ENCODE data around the gene SP5.
A peak's percentile ranks its signal among the peaks of the same experiment; 100 is the strongest.
"Not testable (repeated sequence)": the region's sequence is repeated elsewhere in the genome, so short reads cannot be mapped to it uniquely, and the experiment has no call there.

The SP5 gene

DNA sequence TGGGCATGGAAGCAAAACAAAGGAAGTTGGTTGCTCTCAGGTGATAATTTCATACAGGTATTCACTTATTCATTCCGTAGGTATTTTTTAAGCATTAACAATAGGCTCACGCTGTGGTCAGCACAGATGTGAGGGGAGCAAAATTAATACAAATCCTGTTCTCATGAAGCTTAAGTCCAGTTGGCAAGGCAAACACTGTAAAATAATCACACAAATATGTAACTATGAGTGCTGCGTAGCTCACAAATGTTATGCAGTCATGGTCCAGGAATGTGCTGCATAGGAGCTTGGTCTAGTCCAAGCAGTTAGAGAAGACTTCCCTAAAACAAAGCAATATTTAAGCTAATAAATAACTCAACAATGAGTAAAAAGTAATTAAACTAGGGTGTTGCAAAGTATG, 23.9 kb downstream of the SP5 start:
- DNase-seq (ENCODE audit: low spot score): peak; percentile 21

DNA sequence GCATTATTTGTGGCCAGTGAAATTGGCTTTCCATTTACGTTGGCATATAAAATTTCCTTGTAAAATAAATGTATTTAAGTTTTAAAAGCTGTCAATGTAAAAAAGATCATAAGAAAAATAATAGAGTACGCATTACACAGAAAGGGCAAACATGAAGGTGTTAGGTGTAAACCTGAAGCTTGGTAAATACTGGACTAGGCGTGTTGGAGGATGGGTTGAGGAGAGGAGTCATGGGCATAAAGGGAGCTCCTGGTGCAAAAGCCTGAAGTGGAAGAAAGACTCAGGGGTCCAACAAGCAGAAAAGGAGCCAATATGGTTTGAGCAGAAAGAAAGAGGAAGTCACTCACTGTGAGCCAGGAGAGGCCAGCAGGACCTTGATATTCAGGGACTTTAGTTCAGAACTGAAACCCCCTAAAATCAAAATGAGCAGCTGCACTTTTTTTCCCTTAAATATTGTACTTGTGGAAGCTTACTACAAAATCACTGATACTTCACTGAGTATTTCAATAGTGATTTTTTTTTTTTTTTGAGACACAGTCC, 24.4 kb downstream of the SP5 start:
- DNase-seq (ENCODE audit: low spot score): no peak

GRCh38 chr2:170740660-170741059, 25.5 kb downstream of the SP5 start:
- DNase-seq (ENCODE audit: low spot score): peak; percentile 22

DNA sequence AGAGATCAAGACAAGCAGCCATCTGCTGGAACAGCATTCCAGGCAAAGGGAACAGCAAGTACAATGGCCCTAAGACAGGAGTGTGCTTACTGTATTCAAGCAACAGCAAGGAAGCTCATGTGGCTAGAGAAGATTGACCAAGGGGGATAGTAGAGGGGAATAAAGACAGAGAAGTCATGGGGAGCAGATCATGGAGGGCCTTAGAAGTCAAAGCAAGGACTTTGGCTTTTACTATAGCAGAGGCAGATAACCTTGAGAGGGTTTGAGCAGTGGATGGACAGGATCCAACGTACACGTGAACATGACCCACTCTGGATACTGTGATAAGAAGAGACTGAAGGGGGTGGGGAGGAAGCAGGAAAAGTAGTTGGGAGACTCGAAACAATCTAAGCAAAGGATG, 26.9 kb downstream of the SP5 start:
- DNase-seq (ENCODE audit: low spot score): no peak

DNA sequence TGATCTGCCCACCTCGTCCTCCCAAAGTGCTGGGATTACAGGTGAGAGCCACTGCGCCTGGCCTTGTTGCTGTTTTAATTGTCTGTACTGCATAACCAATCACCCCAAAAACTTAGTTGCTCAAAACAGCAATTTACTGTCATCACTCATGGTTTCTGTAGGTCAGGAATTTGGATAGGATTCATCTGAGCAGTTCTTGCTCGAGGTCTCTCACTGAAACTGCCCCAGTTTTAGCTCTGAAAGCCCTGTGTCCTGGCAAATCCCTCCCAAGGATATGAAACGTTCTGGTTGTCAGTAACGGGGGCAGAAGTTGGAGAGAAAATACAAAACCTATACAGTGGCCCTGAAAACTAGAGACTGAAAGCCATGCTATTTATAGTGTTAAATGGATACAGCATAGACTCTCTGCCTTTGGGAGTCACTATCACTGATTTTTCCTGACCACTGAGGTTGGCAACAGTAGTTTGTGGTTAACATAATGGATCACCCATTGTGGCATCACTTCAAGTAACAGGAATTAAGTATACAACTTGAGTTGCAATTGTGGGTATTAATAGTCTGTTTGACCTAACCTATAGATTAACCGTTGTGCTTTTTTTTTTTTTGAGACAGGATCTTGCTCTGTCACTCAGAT, 27.9 kb downstream of the SP5 start:
- DNase-seq (ENCODE audit: low spot score): no peak

DNA sequence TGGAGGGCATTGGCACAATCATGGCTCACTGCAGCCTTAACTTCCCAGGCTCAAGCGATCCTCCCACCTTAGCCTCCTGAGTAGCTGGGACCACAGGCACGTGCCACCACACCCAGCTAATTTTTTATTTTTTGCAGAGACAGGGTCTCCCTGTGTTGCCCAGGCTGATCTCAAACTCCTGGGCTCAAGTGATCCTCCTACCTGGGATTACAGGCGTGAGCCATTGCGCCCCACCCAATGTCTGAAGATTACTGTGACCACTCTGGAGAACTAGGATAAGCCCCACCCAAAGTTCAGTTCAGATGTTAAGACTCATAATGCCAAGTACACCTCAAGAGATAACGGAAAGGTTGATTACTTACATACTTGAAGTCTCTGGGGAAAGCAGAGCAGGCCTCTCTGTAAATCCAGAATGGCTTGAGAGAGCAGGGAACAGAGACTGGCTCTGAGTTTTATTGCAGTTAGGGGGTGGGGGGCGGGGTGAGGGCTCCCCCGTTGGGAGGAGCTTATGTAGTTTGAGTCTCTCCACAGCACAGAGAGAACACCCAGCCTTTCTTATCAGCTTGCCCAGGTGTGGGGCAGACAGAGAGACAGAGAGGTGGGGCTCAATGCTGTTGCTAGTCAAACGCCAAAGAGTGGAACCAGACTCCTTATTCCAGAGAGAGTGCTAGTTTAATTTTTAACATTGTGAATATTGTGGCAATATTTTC, 28.5 kb downstream of the SP5 start:
- DNase-seq (ENCODE audit: low spot score): no peak

DNA sequence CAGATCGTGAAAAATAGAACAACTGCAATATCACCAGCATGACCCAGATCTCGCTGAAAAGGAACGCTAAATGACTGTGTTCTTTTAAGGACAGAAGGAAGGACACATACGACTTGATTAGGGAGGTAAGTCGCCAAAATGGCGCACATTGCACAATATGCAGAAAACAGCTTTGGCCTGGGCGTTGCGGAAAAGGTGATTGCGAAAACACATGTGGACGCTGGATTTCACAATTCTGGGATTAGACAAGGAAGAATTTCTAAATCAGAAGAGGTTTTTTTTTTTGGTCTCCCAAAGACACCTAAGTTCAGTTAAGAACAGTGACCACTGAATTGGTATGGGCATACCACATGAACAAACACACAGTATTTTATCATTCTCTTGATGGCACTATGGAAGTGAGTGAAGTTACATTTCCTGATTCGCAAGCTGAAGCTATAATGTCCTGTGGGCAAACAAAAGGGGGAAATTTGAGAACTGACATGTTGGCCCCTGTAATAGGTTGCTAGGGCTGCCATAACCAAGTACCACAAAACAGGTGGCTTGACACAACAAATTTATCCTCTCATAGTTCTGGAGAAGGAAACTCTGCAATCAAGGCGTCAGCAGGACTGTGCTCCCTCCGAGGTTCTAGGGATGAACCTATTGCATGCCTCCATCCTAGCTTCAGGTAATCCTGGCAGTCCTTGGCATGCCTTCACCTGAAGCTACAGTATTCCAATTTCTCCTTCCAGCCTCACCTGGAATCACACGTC, 29.3 kb downstream of the SP5 start:
- no peak for DNase-seq (ENCODE audit: low spot score)

GRCh38 chr2:170745305-170745704, 30.2 kb downstream of the SP5 start:
- DNase-seq (ENCODE audit: low spot score): no peak

GRCh38 chr2:170747921-170748320, 32.8 kb downstream of the SP5 start:
- no peak for DNase-seq (ENCODE audit: low spot score)

GRCh38 chr2:170751555-170751954, 36.4 kb downstream of the SP5 start:
- DNase-seq (ENCODE audit: low spot score): not testable (repeated sequence)

DNA sequence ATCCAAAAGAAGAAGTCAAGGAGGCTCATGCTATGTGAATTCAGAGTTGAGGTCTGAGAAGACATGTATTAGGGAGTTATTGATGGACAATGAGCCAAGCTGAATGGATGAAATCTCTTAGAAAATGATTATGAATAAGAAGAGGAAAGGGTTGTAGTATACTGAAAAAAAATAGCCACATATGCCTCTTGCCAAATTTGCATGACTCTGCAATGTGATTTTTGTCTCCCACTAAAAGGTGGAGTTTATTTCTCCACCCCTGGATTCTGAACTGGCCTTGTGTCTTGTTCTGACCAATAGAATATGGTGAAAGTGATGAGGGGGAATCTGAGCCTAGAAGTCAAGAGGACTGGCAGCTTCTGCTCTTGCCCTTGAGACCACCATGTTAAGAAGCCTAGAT, 46.4 kb downstream of the SP5 start:
- no peak for DNase-seq (ENCODE audit: low spot score)

DNA sequence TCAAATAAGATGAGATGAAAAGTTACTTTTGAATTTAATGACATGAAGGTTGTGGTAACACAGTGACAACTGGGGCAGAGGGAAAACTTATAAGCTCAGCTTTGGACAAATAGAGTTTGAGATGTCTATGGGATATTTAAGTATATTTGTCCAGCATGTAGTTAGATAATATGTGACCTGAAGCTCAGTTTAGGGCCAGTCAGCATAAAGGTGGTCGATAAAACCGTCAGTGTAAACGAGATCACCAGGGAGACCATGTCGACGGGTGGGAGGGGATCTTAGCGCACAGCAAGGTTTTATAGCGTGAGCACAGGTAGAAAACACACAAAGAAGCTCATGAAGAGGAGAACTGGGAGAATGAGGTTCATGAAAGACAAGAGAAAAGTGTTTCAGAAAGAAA, 47.6 kb downstream of the SP5 start:
- DNase-seq (ENCODE audit: low spot score): no peak

- no peak for DNase-seq (ENCODE audit: low spot score)
Measured at GRCh38 chr2:170763232-170763631, 48.1 kb downstream of the SP5 start.

- DNase-seq (ENCODE audit: low spot score): no peak
Measured at GRCh38 chr2:170764880-170765261, 49.7 kb downstream of the SP5 start.

- DNase-seq (ENCODE audit: low spot score): no peak
Measured at GRCh38 chr2:170766693-170767092, 51.6 kb downstream of the SP5 start.
